Hepatocyte (in vitro differentiated cells): Measurements from ENCODE around the gene MGAM2. TPM values are rescaled to one million over a fixed set of nuclear protein-coding genes. Genes with fewer than 3 reads are reported as not detected.

Source experiments
- DNase-seq: peaks from one replicate; pipeline ENCODE4 v3.0.0-alpha.2; 2016; ENCODE audit warnings: low spot score
- H2AFZ ChIP-seq: fragments of 200-600 bp; sonication (generic); 2 replicates; pipeline ENCODE4 v1.6.0; 2016; ENCODE audit warnings: antibody characterized with exemption, mild to moderate bottlenecking
- H3K27ac ChIP-seq: fragments of 200-600 bp; sonication (generic); 2 replicates; pipeline ENCODE4 v1.5.1; 2016; ENCODE audit warnings: mild to moderate bottlenecking
- H3K27me3 ChIP-seq: fragments of 200-600 bp; sonication (generic); 2 replicates; pipeline ENCODE4 v1.6.1; 2016
- H3K36me3 ChIP-seq: fragments of 200-600 bp; sonication (generic); replicated peaks from 2 replicates; pipeline ENCODE4 v1.5.1; 2016; ENCODE audit warnings: low read depth; ENCODE audit not compliant: insufficient read depth
- H3K4me1 ChIP-seq: fragments of 200-600 bp; sonication (generic); 2 replicates; pipeline ENCODE4 v1.5.1; 2016; ENCODE audit warnings: mild to moderate bottlenecking, moderate library complexity; ENCODE audit not compliant: insufficient read depth
- H3K4me2 ChIP-seq: fragments of 200-600 bp; sonication (generic); 2 replicates; pipeline ENCODE4 v1.6.0; 2016
- H3K4me3 ChIP-seq: fragments of 200-600 bp; sonication (generic); 2 replicates; pipeline ENCODE4 v1.5.1; 2016; ENCODE audit warnings: mild to moderate bottlenecking
- H3K79me2 ChIP-seq: fragments of 200-600 bp; sonication (generic); 2 replicates; pipeline ENCODE4 v1.6.0; 2017; ENCODE audit warnings: mild to moderate bottlenecking
- H3K9me2 ChIP-seq: fragments of 200-600 bp; sonication (generic); replicated peaks from 2 replicates; pipeline ENCODE4 v1.6.0; 2017; ENCODE audit warnings: mild to moderate bottlenecking; ENCODE audit not compliant: insufficient read depth
- H3K9me3 ChIP-seq: fragments of 200-600 bp; sonication (generic); 2 replicates; pipeline ENCODE4 v1.5.1; 2016; ENCODE audit warnings: low read depth, mild to moderate bottlenecking
- H4K20me1 ChIP-seq: fragments of 200-600 bp; sonication (generic); 2 replicates; pipeline ENCODE4 v1.6.0; 2016; ENCODE audit warnings: mild to moderate bottlenecking; ENCODE audit not compliant: insufficient read depth, poor library complexity, severe bottlenecking
- EZH2 ChIP-seq: fragments of 200-600 bp; sonication (generic); IDR thresholded peaks from 2 replicates; pipeline ENCODE4 v1.6.1; 2016; ENCODE audit warnings: antibody characterized with exemption, mild to moderate bottlenecking, borderline replicate concordance
- EZH2phosphoT487 ChIP-seq: fragments of 200-600 bp; sonication (generic); IDR thresholded peaks from one replicate; pipeline ENCODE4 v1.6.1; 2018; ENCODE audit warnings: antibody characterized with exemption, mild to moderate bottlenecking, low read depth, moderate library complexity; ENCODE audit not compliant: unreplicated experiment, severe bottlenecking
- WGBS: methylation state at CpG from one replicate; pipeline ENCODE4 v1.1.6; 2016; ENCODE audit warnings: low lambda C conversion rate; ENCODE audit errors: missing lambda C conversion rate; 5-methylcytosine and 5-hydroxymethylcytosine counted together
- polyA plus RNA-seq: library from polyadenylated mRNA; unstranded; fragments of >200 nt; fragmentation: Nextera tagmentation; extraction: Ambion mirVana; gene quantifications from 2 replicates; pipeline ENCODE4 v1.2.1, GENCODE V29; 2016
- total RNA-seq: library from RNA; depleted of rRNA; stranded (reverse); fragments of >200 nt; gene quantifications from 2 replicates; pipeline ENCODE4 v1.2.3, GENCODE V29; 2014
- TF ChIP-seq, protein P1 (sequence below): fragments of 200-600 bp; sonication (generic); IDR thresholded peaks from 2 replicates; pipeline ENCODE4 v1.5.1; 2016; ENCODE audit warnings: antibody characterized with exemption, mild to moderate bottlenecking; ENCODE audit not compliant: poor library complexity

Gene MGAM2
- total and polyA plus RNA-seq, 2 experiments from 2014 or later = 1.6 to 4.1 TPM

DNA sequence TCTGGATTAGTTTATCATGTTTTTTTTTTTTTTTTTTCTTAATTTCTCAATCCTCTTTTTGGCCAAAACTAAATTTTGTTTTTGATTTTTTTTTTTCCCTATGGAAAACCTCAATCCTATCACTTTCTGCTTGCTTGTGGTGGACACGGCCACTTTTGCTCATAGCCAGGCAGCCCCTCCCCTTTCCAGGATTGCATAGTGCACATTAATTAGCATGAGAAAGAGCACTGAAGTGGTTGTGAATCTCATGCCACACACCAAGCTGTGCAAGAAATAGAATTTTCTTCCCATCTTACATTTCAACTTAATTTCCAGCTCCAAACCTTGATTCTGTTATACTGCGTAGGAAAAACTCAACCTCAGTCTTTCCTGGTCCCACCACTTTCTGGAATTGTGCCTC, 34.6 kb downstream of the MGAM2 start:
- 90% methylated on average over 2 of the region's 2 CpGs for WGBS
- H4K20me1 ChIP-seq = no peaks in the 10 kb centered on the region
- no peaks in the 10 kb centered on the region for H3K4me1 ChIP-seq
- H3K27ac ChIP-seq = no peak overlapping the region
- H3K27me3 ChIP-seq = no peaks in the 10 kb centered on the region
- no peaks in the 10 kb centered on the region for H3K9me3 ChIP-seq
- H2AFZ ChIP-seq = no peak overlapping the region
- H3K79me2 ChIP-seq = no peaks in the 10 kb centered on the region
- H3K9me2 ChIP-seq = no peaks in the 10 kb centered on the region
- no peak for DNase-seq
- no peak overlapping the region for H3K4me2 ChIP-seq
- H3K36me3 ChIP-seq = no peaks in the 10 kb centered on the region
- no peak overlapping the region for H3K4me3 ChIP-seq
- TF ChIP-seq, protein P1, sequence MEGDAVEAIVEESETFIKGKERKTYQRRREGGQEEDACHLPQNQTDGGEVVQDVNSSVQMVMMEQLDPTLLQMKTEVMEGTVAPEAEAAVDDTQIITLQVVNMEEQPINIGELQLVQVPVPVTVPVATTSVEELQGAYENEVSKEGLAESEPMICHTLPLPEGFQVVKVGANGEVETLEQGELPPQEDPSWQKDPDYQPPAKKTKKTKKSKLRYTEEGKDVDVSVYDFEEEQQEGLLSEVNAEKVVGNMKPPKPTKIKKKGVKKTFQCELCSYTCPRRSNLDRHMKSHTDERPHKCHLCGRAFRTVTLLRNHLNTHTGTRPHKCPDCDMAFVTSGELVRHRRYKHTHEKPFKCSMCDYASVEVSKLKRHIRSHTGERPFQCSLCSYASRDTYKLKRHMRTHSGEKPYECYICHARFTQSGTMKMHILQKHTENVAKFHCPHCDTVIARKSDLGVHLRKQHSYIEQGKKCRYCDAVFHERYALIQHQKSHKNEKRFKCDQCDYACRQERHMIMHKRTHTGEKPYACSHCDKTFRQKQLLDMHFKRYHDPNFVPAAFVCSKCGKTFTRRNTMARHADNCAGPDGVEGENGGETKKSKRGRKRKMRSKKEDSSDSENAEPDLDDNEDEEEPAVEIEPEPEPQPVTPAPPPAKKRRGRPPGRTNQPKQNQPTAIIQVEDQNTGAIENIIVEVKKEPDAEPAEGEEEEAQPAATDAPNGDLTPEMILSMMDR = no peak
- TF ChIP-seq EZH2phosphoT487 (no peak), EZH2 (no peak)

DNA sequence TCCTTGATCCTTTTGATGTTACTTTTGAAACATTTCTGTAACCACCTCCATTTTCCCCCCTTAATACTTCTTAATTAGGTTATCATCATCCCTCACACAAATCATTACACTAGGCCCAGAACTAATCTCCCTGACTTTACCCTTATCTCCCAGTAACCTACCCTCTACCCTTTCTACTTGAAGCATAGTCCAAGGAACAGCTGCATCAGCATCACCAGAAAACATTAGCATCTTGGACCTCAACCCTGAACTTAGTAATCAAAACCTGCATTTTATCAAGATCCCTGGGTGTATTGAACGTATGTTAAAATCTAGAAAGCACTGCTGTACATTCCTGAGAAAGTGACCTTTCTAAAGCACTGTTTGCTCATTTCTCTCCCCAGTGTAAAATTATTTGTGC, 38.8 kb downstream of the MGAM2 start:
- WGBS = 66% methylated on average over 1 of the region's 1 CpG
- Histone ChIP-seq H3K9me3 (no peaks in the 10 kb centered on the region), H4K20me1 (no peaks in the 10 kb centered on the region), H3K4me1 (peaks cover 5% of the 10 kb centered on the region), H2AFZ (no peak overlapping the region), H3K79me2 (no peaks in the 10 kb centered on the region), H3K4me3 (no peak overlapping the region), H3K4me2 (no peak overlapping the region), H3K36me3 (no peaks in the 10 kb centered on the region), H3K9me2 (no peaks in the 10 kb centered on the region), H3K27ac (no peak overlapping the region), H3K27me3 (no peaks in the 10 kb centered on the region)
- no peak for DNase-seq
- TF ChIP-seq EZH2 = no peak
- TF ChIP-seq, protein P1 = no peak
- no peak for TF ChIP-seq EZH2phosphoT487

GRCh38 chr7:142150869-142151268, 39.4 kb downstream of the MGAM2 start:
- no peak overlapping the region for H3K4me2 ChIP-seq
- TF ChIP-seq, protein P1 = no peak
- TF ChIP-seq EZH2phosphoT487 (no peak), EZH2 (no peak)
- peaks cover 5% of the 10 kb centered on the region for H3K4me1 ChIP-seq
- H4K20me1 ChIP-seq = no peaks in the 10 kb centered on the region
- H3K4me3 ChIP-seq = no peak overlapping the region
- no peaks in the 10 kb centered on the region for H3K27me3 ChIP-seq
- H3K27ac ChIP-seq = no peak overlapping the region
- DNase-seq = no peak
- H2AFZ ChIP-seq = no peak overlapping the region
- H3K79me2 ChIP-seq = no peaks in the 10 kb centered on the region
- no peaks in the 10 kb centered on the region for H3K36me3 ChIP-seq
- no peaks in the 10 kb centered on the region for H3K9me3 ChIP-seq
- WGBS = 93% methylated on average over 2 of the region's 2 CpGs
- H3K9me2 ChIP-seq = no peaks in the 10 kb centered on the region

- H3K9me2 ChIP-seq = no peaks in the 10 kb centered on the region
- no peaks in the 10 kb centered on the region for H3K79me2 ChIP-seq
- peak overlapping the region; percentile 49 for H3K4me2 ChIP-seq
- H3K27me3 ChIP-seq = no peaks in the 10 kb centered on the region
- no peaks in the 10 kb centered on the region for H4K20me1 ChIP-seq
- peak overlapping the region; percentile 42 for H3K27ac ChIP-seq
- WGBS = 39% methylated on average over 1 of the region's 1 CpG
- TF ChIP-seq, protein P1 = no peak
- TF ChIP-seq EZH2phosphoT487 = no peak
- TF ChIP-seq EZH2 = no peak
- H3K9me3 ChIP-seq = no peaks in the 10 kb centered on the region
- H2AFZ ChIP-seq = no peak overlapping the region
- peaks cover 5% of the 10 kb centered on the region for H3K4me1 ChIP-seq
- DNase-seq = peak; percentile 28
- H3K36me3 ChIP-seq = no peaks in the 10 kb centered on the region
- H3K4me3 ChIP-seq = no peak overlapping the region
Observed at GRCh38 chr7:142152076-142152475, 40.6 kb downstream of the MGAM2 start.
